T-helper 1 cell (primary cell): ENCODE data around the gene AP1G1.
"Not testable (repeated sequence)": the region's sequence is repeated elsewhere in the genome, so short reads cannot be mapped to it uniquely, and the experiment has no call there.

Source experiments
- DNase-seq, 5 donors: peaks; one replicate each; pipeline ENCODE4 v3.0.0-alpha.2; 2012 to 2020
- total RNA-seq, 4 donors: gene quantifications; one replicate each; lab custom pipeline; 2026; lab: John Stamatoyannopoulos, UW

Gene AP1G1
- total RNA-seq, result 151 to 196 (median 161) reads per million in 4 donors

DNA sequence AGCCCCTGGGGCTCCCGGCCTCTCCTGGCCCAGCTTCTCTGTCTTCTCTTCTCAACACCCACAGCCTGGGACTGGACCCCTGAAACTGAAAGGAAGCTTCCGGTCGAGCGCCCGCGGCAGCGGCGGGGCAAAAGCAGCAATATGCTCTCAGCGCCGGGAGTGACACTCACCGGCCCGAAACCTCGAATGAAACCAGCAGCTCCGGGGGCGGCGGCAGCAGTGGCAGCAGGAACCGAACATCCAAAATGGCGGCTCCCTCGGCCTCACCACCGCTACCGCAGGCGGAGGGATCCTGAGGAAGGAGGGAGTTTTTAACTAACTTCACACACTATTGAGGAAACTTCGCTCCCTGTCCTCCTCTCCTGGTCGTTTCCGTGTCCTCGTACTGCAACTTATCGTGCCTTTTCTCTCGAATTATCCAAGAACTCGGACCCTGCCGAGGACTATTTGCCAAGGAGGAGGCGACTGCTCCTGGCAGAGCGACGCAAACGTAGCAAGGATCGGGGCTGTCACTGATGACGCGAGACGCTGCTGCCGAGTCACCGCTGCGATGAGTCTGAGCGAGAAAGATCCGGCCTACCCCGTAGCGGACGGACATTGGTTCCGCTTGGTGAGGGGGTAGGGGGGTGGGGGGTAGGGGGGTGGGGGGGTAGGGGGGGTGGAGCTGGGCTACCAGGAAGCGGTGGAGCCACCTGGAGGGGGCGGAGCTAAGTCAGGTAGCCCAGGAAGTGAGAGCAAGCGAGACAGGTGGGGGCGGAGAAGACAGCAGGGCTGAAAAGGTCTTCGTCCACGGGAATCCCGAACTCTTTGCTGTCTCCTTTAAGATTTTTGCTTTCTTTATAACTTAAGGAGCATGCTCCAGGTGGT lies at the start of gene AP1G1:
TSS of gene AP1G1 (minus strand) at position 242 of the 867 bp plus-strand sequence. CDS start 19,355 bp downstream, outside the sequence.
- DNase-seq, result peak; percentile 90 to 98 (median 93)

GRCh38 chr16:71855937-71856662 lies 47.5 kb upstream of the AP1G1 start:
- DNase-seq, result peak in 1 of 5 donors; percentile 48

DNA sequence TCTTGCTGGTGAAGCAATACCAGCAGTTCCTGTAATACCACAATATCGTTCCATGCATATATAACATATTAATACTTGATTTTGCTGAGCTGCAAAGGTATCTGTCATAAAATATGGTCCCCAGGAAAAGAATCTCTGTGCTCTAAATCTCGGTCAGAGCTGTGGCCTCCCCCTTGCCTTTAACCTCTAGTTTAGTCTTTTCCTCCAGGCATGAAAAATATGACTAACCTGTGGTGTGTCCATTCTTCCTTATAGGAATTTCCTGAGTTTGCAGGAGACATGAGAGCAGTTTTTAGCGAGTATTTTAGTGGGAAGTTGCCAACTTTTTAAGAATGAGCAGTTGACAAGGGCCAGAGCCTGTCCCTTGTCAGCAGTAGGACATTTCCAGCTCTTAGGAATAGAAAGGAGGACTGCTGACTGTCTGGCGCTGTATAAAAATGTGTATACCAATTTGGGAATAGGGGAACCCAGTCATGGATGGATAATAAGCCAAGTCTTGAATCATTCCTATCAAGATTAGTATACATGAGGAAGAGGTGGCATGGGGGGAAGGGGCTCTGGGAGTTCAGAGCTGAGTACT lies 45.8 kb upstream of the AP1G1 start:
- no peak for DNase-seq

DNA sequence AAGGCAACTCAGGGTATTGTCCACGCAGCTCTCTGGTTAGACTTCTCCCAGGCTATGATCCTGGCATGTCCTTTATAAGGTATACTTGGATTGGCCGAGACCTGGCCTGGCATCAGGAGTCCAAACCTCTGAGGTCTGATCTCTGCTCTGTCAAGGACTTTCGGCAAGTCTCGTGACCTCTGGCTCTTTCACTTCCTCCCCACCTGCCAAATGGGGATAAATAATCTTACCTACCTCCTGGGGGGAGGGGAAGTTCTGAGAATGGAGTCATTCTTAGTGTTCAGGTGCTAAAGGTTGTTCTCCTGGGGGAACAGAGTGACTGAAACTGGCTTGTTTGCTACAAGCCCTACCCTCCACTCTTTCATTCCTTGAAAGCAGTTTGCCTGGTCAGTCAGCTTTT lies 44.8 kb upstream of the AP1G1 start:
- no peak for DNase-seq

DNA sequence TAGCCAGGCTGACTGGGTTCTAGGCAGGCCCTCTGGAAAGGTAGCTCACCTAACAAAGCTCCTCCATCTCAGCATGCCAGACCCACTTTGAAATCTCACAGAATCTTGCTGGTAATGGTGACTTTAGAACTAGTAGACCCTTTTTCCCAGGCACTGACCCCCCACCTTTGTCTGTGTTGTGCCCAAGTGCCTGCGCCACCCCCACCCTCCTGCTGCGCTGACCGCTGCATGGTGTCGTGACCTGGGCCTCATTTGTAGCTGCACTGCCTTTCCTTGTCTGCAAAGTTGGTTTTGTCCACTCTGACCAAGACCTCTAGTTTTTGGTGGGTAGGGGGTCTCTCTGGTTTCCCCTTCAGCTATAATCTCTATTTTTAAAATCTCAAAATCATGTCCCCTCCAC lies 43.9 kb upstream of the AP1G1 start:
- DNase-seq, result no peak

GRCh38 chr16:71852158-71852557 lies 43.5 kb upstream of the AP1G1 start:
- DNase-seq, result no peak

GRCh38 chr16:71851746-71852145 lies 43.1 kb upstream of the AP1G1 start:
- DNase-seq, result no peak

DNA sequence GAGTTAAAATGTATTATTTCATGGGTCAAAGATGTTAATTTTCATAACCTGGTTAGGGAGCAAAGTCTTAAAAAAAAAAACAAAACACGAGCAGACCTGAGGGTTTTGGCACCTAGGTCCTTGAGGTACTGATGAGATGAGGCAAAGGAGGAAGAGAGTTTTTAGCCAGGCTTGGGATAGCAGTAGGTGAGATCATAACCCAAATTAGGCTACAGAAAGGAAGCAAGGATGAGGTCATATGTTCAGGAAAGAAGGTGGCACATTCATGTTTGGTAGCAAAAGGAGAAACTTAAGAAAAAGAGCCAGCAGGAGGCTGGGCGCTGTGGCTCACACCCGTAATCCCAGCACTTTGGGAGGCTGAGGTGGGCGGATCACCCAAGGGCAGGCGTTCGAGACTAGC lies 40.0 kb upstream of the AP1G1 start:
- DNase-seq, result no peak

DNA sequence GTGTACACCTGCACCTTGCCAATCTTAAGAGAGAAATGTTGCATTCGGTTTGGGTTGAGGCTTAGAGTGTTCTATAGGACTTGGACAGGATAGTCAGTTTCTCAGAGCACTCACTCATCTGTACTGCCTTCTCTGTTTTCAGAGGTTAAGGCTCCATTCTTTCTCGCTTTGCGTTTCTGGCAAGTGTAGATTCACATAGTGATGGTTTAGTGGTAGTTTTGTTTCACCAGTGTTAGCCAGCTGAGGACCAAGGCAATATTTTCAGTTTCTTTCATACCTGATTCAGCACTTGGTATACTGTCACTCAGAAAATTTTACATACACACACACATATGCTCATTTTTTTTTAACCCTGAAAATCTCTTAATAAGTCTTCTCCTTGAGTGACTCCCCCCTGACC lies 38.5 kb upstream of the AP1G1 start:
- no peak for DNase-seq

- peak in 1 of 5 donors; percentile 15 for DNase-seq
Observed at GRCh38 chr16:71846431-71846830, 37.8 kb upstream of the AP1G1 start.

DNA sequence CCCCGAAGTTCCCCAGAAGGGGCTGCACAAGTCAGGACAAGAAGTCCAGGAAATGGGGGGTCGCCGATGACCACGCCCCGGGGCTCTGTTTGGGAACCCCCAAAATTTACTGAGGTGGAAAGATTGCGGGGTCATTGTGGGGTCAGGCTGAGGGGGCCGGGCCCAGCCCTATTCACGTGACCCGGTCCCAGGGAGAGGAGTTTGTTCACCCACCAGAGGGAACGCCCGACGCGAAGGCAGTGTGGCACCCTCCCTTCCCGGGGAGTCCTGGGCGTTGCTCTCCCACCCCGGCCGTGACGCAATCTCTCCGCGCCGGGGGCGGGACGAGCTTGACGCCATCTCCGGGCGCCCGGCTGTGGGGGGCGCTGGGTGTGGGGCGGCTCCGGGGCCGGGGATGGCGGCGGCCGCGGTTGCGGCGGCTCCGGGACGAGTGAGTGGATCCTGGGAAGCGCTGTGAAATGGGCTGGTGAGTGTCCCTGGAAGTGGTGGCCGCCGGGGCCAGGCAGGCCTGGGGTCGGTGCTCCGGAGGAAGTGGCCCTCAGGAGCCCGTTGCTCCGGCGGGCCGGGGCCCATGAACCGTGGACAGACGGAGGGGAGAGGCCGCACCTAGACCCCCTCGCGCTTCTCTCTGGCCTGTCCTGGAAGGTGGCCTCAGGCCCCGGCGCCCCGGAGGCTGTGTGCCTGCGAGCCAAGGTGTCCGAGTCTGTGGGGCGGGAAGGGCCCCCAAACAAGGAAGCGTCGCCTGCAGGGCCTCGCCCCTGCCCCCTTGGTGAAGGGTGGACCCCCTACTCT lies 37.2 kb upstream of the AP1G1 start, which contains the start of gene ATXN1L:
TSS of gene ATXN1L (plus strand) at position 338 of the 792 bp plus-strand sequence. CDS start 3,765 bp downstream, outside the sequence.
- peak; percentile 81 to 91 (median 88) for DNase-seq

- DNase-seq, result no peak
Observed at GRCh38 chr16:71843572-71843971, 34.9 kb upstream of the AP1G1 start.

DNA sequence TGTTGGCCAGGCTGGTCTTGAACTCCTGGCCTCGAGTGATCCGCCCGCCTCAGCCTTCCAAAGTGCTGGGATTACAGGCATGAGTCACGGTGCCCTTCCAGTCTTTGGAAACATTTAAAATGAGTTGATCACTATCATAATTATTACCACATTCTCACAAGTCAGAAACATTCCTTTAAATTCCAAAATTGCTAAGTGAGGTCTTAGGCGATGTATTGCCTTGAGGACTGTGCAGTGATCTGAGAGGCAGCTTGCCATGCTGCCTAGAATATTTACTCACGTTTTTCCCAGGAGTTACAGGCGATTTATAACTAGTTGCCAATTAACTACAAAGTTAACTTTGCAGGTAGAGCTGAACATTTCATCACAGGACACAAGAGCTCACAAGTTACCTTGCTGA lies 31.4 kb upstream of the AP1G1 start:
- no peak for DNase-seq

DNA sequence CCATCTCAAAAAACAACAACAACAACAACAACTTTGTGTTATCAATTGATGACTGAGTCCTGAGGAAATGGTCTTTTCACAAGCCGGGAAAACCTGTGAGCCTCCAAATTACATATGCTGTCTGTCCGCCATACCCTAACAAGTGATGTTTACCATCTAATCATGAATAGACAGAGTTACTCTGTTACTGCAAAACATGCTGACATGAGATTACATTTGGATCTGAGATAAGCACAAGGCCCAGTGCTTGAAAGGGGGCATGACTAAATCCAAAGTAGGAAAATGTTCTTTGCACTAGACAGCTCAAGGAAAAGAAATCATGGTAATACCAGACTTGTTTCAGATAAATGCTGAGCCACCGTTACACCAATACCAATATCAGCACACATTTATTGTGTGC lies 28.5 kb upstream of the AP1G1 start:
- no peak for DNase-seq

DNA sequence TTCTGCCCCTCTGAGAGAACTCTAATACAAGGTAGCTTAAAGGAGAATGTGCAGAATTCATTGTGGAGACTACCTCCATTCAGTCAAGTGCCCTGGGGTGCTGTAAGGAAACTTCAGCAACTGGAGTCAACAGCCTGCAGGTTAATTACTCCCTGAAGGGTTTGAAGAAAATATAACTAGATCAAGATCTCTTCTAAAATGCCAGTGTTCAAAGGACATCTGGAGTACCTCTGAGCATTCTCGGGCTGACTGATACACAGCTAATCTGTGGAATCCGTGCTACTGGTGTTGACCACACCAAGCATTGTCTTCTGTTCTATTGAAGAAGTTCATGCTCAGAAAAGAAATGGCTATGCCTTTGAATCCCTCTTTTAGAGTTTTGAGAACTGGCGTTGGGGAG lies 25.7 kb upstream of the AP1G1 start:
- no peak for DNase-seq

DNA sequence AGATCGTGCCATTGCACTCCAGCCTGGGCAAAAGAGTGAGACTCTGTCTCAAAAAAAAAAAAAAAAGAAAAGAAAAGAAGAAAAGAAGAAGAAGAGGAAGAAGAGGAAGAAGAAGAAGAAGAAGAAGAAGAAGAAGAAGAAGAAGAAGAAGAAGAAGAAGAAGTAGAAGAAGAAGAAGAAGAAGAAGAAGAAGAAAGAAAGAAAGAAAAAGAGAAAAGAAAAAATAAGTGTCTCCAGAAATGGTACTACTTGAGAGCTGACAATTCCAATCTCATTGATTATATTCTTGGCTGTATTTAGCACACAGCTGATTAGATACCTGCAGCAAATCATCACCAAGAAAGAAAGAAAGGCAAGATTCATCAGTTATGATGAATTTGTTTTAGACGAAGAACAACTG lies 23.5 kb upstream of the AP1G1 start:
- not testable (repeated sequence) for DNase-seq

GRCh38 chr16:71831698-71832097 lies 23.1 kb upstream of the AP1G1 start:
- not testable (repeated sequence) for DNase-seq

- DNase-seq, result no peak
Observed at GRCh38 chr16:71830359-71830758, 21.7 kb upstream of the AP1G1 start.

DNA sequence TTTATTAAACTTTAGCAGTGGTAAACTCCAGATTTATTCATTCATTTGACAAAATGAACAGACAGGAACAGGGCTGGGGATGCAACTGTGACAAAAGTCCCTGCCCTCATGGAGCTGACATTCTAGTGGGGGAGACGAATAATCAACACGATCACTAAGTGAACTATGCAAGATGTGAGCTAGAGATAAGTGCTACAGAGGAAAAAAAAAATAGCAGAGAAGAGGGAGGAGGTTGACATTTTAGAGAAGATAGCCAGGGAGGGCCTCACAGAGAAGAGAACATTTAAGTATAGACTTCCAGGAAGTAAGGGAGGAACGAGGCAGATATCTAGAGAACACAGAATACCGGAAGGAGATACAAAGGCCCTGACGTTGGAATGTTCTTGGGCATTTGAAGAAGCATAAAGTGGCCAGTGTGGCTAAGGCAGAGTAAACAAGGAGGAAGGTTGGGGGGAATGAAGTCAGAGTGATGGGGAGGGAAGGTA lies 17.9 kb upstream of the AP1G1 start:
- no peak for DNase-seq

GRCh38 chr16:71817155-71817500 lies 8.5 kb upstream of the AP1G1 start:
- not testable (repeated sequence) for DNase-seq

DNA sequence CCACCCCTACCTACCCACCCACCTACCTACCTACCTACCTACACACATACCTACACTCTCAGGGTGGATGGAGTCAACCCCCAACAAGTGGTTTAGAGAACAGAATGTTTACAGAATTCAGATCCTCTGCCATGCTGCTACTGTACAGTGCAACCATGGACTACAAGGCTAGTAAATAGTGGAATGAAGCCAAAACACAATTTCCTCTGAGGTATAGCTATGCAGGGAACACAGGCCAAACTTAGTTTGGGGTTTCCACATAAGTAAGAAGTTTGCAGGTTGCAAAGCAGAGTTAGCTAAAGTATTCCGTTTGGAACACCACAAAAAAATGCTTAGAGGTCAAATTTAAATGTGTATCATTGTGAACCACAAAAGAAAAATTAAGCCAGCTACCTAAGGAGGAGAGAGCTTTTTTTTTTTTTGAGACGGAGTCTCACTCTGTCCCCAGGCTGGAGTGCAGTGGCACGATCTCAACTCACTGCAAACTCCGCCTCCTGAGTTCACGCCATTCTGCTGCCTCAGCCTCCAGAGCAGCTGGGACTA lies 2.7 kb upstream of the AP1G1 start:
- DNase-seq, result no peak

GRCh38 chr16:71810155-71810530 lies 1.5 kb upstream of the AP1G1 start:
- DNase-seq, result not testable (repeated sequence)
